Astrocyte (in vitro differentiated cells and primary cell): ENCODE data around the gene GRIK3. TPM values are rescaled to one million over a fixed set of nuclear protein-coding genes. Genes with fewer than 3 reads are reported as not detected.

Experiments used
- DNase-seq: peaks from one replicate; pipeline ENCODE4 v3.0.0-alpha.2; 2010; ENCODE audit warnings: low read depth
- FAIRE-seq: peaks from 2 replicates; lab custom pipeline; 2011; peaks lifted over from hg19 to GRCh38; lab: Jason Lieb, UNC
- H2AFZ ChIP-seq: 2 replicates; pipeline ENCODE4 v1.6.0; 2012; ENCODE audit warnings: low read depth, low read length, inconsistent platforms
- H3K27ac ChIP-seq: 2 replicates; pipeline ENCODE4 v1.5.1; 2011; ENCODE audit warnings: low read depth, low read length, inconsistent platforms
- H3K27me3 ChIP-seq: 2 replicates; pipeline ENCODE4 v1.6.0; 2011; ENCODE audit warnings: low read length, inconsistent platforms; ENCODE audit not compliant: insufficient read depth
- H3K36me3 ChIP-seq: 2 replicates; pipeline ENCODE4 v1.5.1; 2011; ENCODE audit warnings: low read length, inconsistent platforms; ENCODE audit not compliant: insufficient read depth
- H3K4me1 ChIP-seq: 2 replicates; pipeline ENCODE4 v1.5.1; 2011; ENCODE audit warnings: low read length, inconsistent platforms; ENCODE audit not compliant: insufficient read depth
- H3K4me2 ChIP-seq: 2 replicates; pipeline ENCODE4 v1.6.0; 2012; ENCODE audit warnings: low read length, inconsistent platforms
- H3K4me3 ChIP-seq: 2 replicates; pipeline ENCODE4 v1.5.1; 2011; ENCODE audit warnings: low read depth, mild to moderate bottlenecking, low read length, inconsistent platforms; ENCODE audit not compliant: insufficient read depth
- H3K79me2 ChIP-seq: 2 replicates; pipeline ENCODE4 v1.6.0; 2012; ENCODE audit warnings: mild to moderate bottlenecking, low read length, inconsistent platforms; ENCODE audit not compliant: insufficient read depth
- H3K9ac ChIP-seq: 2 replicates; pipeline ENCODE4 v1.6.0; 2012; ENCODE audit warnings: mild to moderate bottlenecking, low read length, inconsistent platforms
- H3K9me3 ChIP-seq: 2 replicates; pipeline ENCODE4 v1.5.1; 2012; ENCODE audit warnings: low read depth, mild to moderate bottlenecking, low read length, inconsistent platforms; ENCODE audit not compliant: insufficient read depth
- H4K20me1 ChIP-seq: 2 replicates; pipeline ENCODE4 v1.6.0; 2012; ENCODE audit warnings: low read length, inconsistent platforms; ENCODE audit not compliant: insufficient read depth
- H3K27ac Mint-ChIP-seq: one replicate; pipeline ENCODE4 v1.8.0; 2021; ENCODE audit warnings: mild to moderate bottlenecking, mixed read lengths; ENCODE audit not compliant: unreplicated experiment
- H3K27me3 Mint-ChIP-seq: one replicate; pipeline ENCODE4 v1.8.0; 2021; ENCODE audit warnings: low read depth, mixed read lengths; ENCODE audit not compliant: unreplicated experiment
- H3K36me3 Mint-ChIP-seq: one replicate; pipeline ENCODE4 v1.8.0; 2021; ENCODE audit warnings: low read depth, mixed read lengths; ENCODE audit not compliant: unreplicated experiment
- H3K4me1 Mint-ChIP-seq: one replicate; pipeline ENCODE4 v1.8.0; 2021; ENCODE audit warnings: low read depth, mixed read lengths; ENCODE audit not compliant: unreplicated experiment
- H3K4me3 Mint-ChIP-seq: one replicate; pipeline ENCODE4 v1.8.0; 2021; ENCODE audit warnings: mild to moderate bottlenecking, moderate library complexity, mixed read lengths; ENCODE audit not compliant: unreplicated experiment
- H3K9me3 Mint-ChIP-seq: one replicate; pipeline ENCODE4 v1.8.0; 2021; ENCODE audit warnings: mild to moderate bottlenecking, mixed read lengths; ENCODE audit not compliant: unreplicated experiment
- EZH2 ChIP-seq: IDR thresholded peaks from 2 replicates; pipeline ENCODE4 v1.6.1; 2012; ENCODE audit warnings: mild to moderate bottlenecking, low read length, inconsistent platforms; ENCODE audit not compliant: insufficient read depth
- total RNA-seq: library from RNA; stranded (reverse); gene quantifications from 2 replicates; pipeline ENCODE4 v1.2.1, GENCODE V29; 2021
- TF ChIP-seq, protein P1 (sequence below): IDR thresholded peaks from 2 replicates; pipeline ENCODE4 v1.5.1; 2011; ENCODE audit warnings: low read depth, mild to moderate bottlenecking, inconsistent platforms, low read length, moderate library complexity; ENCODE audit not compliant: insufficient read depth

GRIK3 gene
- total RNA-seq, 1 donor from 2014 or later, result 0.16 TPM

DNA sequence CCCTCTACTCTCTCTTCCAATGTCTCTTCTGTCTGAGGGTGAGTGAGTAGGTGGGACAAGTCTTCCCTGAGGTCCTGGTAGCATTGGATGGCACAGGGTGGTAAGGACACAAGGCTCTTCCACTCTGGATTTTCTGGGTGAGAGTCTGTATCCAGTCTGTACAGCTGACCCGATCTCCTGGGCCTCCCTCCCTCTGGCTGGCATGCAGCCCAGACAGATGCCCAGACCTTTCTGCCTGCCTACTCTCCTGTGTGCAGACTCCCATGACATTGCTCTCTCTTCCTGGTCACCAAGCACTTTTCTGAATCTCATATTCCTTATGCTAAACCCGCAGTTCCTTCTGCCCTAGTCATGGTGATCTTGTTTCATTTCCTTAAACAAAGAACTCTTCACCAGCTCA lies 100.3 kb downstream of the GRIK3 start:
- Histone ChIP-seq H3K27me3 (no peaks in the 10 kb centered on the region), H3K4me3 (no peak overlapping the region), H3K79me2 (no peaks in the 10 kb centered on the region), H4K20me1 (no peaks in the 10 kb centered on the region), H3K27ac (no peak overlapping the region), H3K36me3 (no peaks in the 10 kb centered on the region), H3K4me1 (no peaks in the 10 kb centered on the region), H3K4me2 (no peak overlapping the region), H3K9me3 (no peaks in the 10 kb centered on the region), H2AFZ (no peak overlapping the region), H3K9ac (no peak overlapping the region)
- peaks cover 27% of the 10 kb centered on the region for H3K27me3 Mint-ChIP-seq
- no peak for DNase-seq
- no peak for FAIRE-seq
- H3K36me3 Mint-ChIP-seq, result no peaks in the 10 kb centered on the region
- no peak overlapping the region for H3K4me3 Mint-ChIP-seq
- TF ChIP-seq, protein P1, sequence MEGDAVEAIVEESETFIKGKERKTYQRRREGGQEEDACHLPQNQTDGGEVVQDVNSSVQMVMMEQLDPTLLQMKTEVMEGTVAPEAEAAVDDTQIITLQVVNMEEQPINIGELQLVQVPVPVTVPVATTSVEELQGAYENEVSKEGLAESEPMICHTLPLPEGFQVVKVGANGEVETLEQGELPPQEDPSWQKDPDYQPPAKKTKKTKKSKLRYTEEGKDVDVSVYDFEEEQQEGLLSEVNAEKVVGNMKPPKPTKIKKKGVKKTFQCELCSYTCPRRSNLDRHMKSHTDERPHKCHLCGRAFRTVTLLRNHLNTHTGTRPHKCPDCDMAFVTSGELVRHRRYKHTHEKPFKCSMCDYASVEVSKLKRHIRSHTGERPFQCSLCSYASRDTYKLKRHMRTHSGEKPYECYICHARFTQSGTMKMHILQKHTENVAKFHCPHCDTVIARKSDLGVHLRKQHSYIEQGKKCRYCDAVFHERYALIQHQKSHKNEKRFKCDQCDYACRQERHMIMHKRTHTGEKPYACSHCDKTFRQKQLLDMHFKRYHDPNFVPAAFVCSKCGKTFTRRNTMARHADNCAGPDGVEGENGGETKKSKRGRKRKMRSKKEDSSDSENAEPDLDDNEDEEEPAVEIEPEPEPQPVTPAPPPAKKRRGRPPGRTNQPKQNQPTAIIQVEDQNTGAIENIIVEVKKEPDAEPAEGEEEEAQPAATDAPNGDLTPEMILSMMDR, result no peak
- TF ChIP-seq EZH2, result no peak
- no peak overlapping the region for H3K27ac Mint-ChIP-seq
- no peaks in the 10 kb centered on the region for H3K4me1 Mint-ChIP-seq
- H3K9me3 Mint-ChIP-seq, result no peaks in the 10 kb centered on the region

DNA sequence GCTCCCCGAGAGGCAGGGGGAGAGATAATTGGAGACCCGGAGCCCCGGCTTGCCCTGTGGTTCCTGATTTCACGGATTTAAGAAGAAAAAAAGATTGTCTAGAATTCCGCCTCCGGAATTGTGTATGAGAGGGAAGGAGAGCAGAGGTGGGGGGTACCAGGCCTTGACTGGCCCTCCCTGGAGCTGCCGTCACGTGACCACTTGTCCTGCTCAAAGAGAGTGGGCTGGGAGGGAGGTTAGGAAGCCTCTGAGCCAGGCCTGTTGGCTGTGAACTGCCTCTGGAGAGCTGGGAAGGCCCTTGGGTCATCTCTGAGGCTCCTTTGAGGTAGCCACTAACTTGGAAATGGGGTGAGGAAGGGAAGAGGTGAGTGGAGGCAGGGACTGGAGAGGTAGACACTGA lies 106.5 kb downstream of the GRIK3 start:
- H3K4me1 Mint-ChIP-seq, result no peaks in the 10 kb centered on the region
- H3K27ac ChIP-seq, result no peak overlapping the region
- H3K27ac Mint-ChIP-seq, result peak overlapping the region; percentile 50
- H2AFZ ChIP-seq, result no peak overlapping the region
- no peaks in the 10 kb centered on the region for H4K20me1 ChIP-seq
- H3K4me3 ChIP-seq, result no peak overlapping the region
- H3K79me2 ChIP-seq, result no peaks in the 10 kb centered on the region
- H3K9me3 Mint-ChIP-seq, result no peaks in the 10 kb centered on the region
- FAIRE-seq, result no peak
- no peak for DNase-seq
- H3K4me2 ChIP-seq, result no peak overlapping the region
- H3K4me3 Mint-ChIP-seq, result no peak overlapping the region
- TF ChIP-seq EZH2, result no peak
- TF ChIP-seq, protein P1, result no peak
- no peaks in the 10 kb centered on the region for H3K36me3 Mint-ChIP-seq
- H3K4me1 ChIP-seq, result no peaks in the 10 kb centered on the region
- H3K36me3 ChIP-seq, result no peaks in the 10 kb centered on the region
- H3K27me3 ChIP-seq, result no peaks in the 10 kb centered on the region
- H3K9me3 ChIP-seq, result no peaks in the 10 kb centered on the region
- H3K9ac ChIP-seq, result no peak overlapping the region
- peaks cover 31% of the 10 kb centered on the region for H3K27me3 Mint-ChIP-seq

DNA sequence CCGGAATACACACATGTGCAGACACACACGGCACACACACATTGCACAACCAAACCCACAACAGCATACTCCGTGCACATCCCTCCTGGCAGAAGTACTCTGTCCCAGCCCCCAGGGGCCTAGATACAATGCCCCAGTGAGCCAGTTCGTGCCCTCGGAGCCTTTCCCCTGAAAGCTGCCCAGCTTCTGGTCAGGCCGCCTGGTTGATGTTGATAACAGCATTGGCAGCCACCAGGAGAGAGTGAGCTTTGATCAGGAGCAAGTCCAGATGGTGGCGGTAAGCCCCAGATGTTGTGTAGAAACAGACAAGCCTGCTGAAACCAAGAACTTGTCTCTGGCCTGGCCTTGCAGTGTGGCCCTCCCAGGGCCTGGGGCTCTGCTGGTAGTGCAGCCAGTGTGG lies 109.1 kb downstream of the GRIK3 start:
- H3K36me3 Mint-ChIP-seq, result no peaks in the 10 kb centered on the region
- H3K4me1 Mint-ChIP-seq, result no peaks in the 10 kb centered on the region
- Histone ChIP-seq H3K27me3 (no peaks in the 10 kb centered on the region), H3K79me2 (no peaks in the 10 kb centered on the region), H3K9ac (no peak overlapping the region), H4K20me1 (no peaks in the 10 kb centered on the region), H3K4me3 (no peak overlapping the region), H3K36me3 (no peaks in the 10 kb centered on the region), H2AFZ (no peak overlapping the region), H3K9me3 (no peaks in the 10 kb centered on the region), H3K4me2 (no peak overlapping the region), H3K27ac (no peak overlapping the region), H3K4me1 (no peaks in the 10 kb centered on the region)
- FAIRE-seq (no peak), DNase-seq (no peak)
- H3K4me3 Mint-ChIP-seq, result no peak overlapping the region
- no peak for TF ChIP-seq EZH2
- TF ChIP-seq, protein P1, result no peak
- peaks cover 51% of the 10 kb centered on the region for H3K27me3 Mint-ChIP-seq
- no peak overlapping the region for H3K27ac Mint-ChIP-seq
- no peaks in the 10 kb centered on the region for H3K9me3 Mint-ChIP-seq
